CD4-positive, alpha-beta T cell treated with Interleukin-15 for 4 hours (primary cell): Measurements from ENCODE around the gene SNW1.
"Not testable (repeated sequence)": the region's sequence is repeated elsewhere in the genome, so short reads cannot be mapped to it uniquely, and the experiment has no call there.

Experiments used
- DNase-seq: peaks from one replicate; pipeline ENCODE4 v3.0.0-alpha.2; 2020; ENCODE audit warnings: low spot score

The SNW1 gene

GRCh38 chr14:77760381-77761204, at the start of gene SNW1:
Gene SNW1, minus strand, starts transcription at chr14:77761156. Its CDS starts 29 bp downstream, at chr14:77761127.
- DNase-seq, result peak; percentile 92

- DNase-seq, result no peak
These were observed 48.1 kb upstream of the SNW1 start for GRCh38 chr14:77809011-77809410.

- DNase-seq, result no peak
These were observed 47.3 kb upstream of the SNW1 start for GRCh38 chr14:77808250-77808649.

GRCh38 chr14:77805706-77806105, 44.8 kb upstream of the SNW1 start:
- no peak for DNase-seq

GRCh38 chr14:77804592-77804991, 43.6 kb upstream of the SNW1 start:
- DNase-seq, result peak; percentile 14

- no peak for DNase-seq
These were observed 39.9 kb upstream of the SNW1 start for GRCh38 chr14:77800814-77801213.

GRCh38 chr14:77799863-77800730, 39.1 kb upstream of the SNW1 start, which contains the start of gene ADCK1:
Gene ADCK1, plus strand, starts transcription at chr14:77800109. Its CDS starts 18,870 bp downstream, at chr14:77818979.
- peak; percentile 74 for DNase-seq

GRCh38 chr14:77799456-77799855, 38.5 kb upstream of the SNW1 start:
- not testable (repeated sequence) for DNase-seq

GRCh38 chr14:77794357-77794756, 33.4 kb upstream of the SNW1 start:
- DNase-seq, result no peak

- DNase-seq, result not testable (repeated sequence)
These were observed 32.3 kb upstream of the SNW1 start for GRCh38 chr14:77793255-77793654.

GRCh38 chr14:77791225-77791600, 30.3 kb upstream of the SNW1 start:
- DNase-seq, result no peak

- DNase-seq, result no peak
These were observed 29.7 kb upstream of the SNW1 start for GRCh38 chr14:77790566-77791224.

GRCh38 chr14:77786148-77786547, 25.2 kb upstream of the SNW1 start:
- no peak for DNase-seq

GRCh38 chr14:77782202-77782601, 21.2 kb upstream of the SNW1 start:
- no peak for DNase-seq

GRCh38 chr14:77773966-77774365, 13.0 kb upstream of the SNW1 start:
- DNase-seq, result not testable (repeated sequence)

GRCh38 chr14:77768442-77769069, 7.6 kb upstream of the SNW1 start:
- not testable (repeated sequence) for DNase-seq

- no peak for DNase-seq
These were observed 3.0 kb upstream of the SNW1 start for GRCh38 chr14:77763978-77764377.

- no peak for DNase-seq
These were observed 2.4 kb upstream of the SNW1 start for GRCh38 chr14:77763316-77763715.

- no peak for DNase-seq
These were observed 412 bp upstream of the SNW1 start for GRCh38 chr14:77761205-77761931.

GRCh38 chr14:77752799-77753516, 8.0 kb downstream of the SNW1 start:
- no peak for DNase-seq

- DNase-seq, result no peak
These were observed 8.7 kb downstream of the SNW1 start for GRCh38 chr14:77752266-77752665.
